Measurements from ENCODE around the gene PLTP.
A peak's percentile ranks its signal among the peaks of the same experiment; 100 is the strongest.
"Not testable (repeated sequence)": the region's sequence is repeated elsewhere in the genome, so short reads cannot be mapped to it uniquely, and the experiment has no call there.

Gene PLTP

DNA sequence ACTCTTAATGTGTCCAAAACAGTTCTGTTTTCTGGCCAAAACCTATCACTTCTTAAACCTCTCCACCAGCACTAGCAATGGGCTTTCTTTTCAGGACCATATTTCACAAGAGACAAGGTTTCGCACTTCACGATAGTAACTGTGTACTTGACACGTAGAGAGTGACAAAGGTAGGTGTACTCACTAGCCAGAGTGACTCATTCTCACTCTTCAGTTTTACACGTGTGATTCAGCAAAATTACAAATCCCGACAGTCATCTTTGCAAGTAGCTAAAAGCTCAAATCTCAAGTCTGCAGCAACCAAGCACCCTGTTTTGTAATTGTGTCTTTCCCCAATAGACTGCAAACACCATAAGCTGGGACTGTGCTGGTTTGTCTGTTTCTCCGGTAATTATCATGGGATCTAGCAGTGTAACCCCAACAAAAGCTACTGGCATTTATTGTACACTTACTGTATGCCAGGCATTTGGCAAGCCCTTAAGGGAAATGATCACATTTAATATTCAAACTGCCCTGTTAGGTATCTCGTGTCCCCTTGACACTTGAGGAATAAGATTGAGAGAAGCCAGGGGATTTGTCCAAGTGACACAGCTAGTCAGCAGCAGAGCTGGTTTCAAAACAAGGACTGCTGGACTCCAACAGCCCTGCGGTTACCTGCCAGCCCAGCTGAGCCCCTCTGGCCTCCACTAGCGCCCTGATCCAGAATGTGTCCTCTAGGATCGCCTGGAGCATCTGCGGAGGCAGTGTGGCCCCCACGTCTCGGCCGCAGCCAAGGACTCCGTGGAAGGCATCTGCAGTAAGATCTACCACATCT, 32.4 kb upstream of the PLTP start:
- DNase-seq = no peak

DNA sequence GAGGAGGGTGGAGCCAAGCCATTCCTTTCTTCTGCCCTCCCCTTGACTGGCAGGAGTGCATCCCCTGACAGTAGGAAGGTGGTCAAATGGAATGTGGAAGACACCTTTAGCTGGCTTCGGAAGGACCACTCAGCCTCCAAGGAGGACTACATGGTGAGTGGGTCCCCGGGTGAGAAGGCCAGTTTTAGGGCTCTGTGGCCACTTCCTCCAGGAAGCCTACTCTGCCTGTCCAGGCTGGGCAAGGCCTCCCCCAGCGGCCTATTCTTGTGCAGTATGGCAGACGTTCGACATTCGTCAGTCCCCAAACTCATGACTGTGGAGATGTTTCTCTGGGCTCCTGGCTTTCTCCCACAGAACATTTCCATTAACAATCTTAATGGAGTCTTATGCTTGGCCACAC, 31.7 kb upstream of the PLTP start:
- no peak for DNase-seq

DNA sequence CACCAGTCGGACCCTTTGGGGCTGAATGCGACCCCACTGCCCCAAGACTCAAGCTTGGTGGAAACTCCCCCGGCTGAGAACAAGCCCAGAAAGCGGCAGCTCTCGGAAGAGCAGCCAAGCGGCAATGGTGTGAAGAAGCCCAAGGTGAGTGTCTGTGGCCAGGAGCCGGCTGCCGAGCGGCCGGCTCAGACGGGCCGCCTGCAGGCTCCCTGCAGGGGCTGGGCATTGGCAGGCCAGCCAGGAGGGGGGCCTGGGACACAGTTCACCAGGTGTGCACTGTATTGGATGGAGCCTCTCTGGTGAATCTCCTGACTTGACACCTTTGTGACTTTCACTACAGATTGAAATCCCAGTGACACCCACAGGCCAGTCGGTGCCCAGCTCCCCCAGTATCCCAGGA, 28.5 kb upstream of the PLTP start:
- DNase-seq = no peak

DNA sequence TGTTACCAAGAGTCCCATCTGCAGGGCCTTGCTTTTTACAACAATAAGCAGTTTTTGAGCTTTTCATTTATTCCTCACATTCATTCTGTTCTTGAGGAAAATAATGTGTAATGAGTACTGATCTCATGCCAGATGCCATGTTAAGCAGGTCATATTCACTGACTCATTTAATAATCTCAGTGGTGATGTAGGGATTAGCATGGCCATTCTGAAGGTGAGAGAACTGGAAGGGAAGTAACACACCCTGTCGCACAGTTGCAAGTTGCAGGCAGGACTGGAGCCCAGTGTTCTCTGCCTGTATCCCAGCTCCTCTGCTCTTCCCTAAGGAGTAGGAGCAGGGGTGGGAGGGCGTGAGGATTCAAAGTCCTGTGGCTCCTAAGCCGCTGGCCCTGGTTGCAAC, 28.1 kb upstream of the PLTP start:
- DNase-seq = no peak

GRCh38 chr20:45938727-45939438, 26.9 kb upstream of the PLTP start:
- no peak for DNase-seq

GRCh38 chr20:45937765-45938164, 25.8 kb upstream of the PLTP start:
- no peak for DNase-seq

GRCh38 chr20:45935416-45936046, 23.6 kb upstream of the PLTP start:
- no peak for DNase-seq

- peak; percentile 94 to 96 for DNase-seq
Measured at GRCh38 chr20:45934586-45935415, 22.8 kb upstream of the PLTP start, which contains the start of gene PCIF1. PCIF1 (plus strand) TSS chr20:45934683; CDS start chr20:45939000, 4,317 bp downstream.

DNA sequence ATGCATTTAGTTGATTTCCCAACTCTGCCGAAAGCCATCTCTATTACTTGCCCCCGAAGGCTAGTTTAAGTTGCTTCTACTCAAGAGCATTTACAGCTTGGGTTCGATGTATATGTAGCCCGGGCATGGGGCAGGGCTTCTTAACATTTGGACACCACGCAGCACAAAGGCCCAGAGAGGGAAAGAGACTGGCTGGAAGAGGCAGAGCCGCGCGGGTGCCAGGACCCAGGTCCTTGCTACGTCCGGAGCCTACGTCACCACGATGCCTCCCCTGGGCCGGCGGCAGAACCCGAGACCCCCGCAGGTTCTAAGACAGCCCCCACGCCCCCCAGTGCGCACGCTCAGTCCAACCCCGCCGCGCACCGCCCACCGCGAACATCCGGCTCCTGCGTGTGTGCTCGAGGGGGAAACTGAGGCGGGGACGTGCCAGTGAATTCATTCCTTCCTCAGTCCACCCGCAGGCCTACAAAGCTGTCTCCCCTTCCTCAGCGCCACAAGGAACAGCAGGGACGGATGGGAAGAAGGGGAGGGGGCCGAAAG, 22.2 kb upstream of the PLTP start:
- DNase-seq = peak; percentile 30 to 43

DNA sequence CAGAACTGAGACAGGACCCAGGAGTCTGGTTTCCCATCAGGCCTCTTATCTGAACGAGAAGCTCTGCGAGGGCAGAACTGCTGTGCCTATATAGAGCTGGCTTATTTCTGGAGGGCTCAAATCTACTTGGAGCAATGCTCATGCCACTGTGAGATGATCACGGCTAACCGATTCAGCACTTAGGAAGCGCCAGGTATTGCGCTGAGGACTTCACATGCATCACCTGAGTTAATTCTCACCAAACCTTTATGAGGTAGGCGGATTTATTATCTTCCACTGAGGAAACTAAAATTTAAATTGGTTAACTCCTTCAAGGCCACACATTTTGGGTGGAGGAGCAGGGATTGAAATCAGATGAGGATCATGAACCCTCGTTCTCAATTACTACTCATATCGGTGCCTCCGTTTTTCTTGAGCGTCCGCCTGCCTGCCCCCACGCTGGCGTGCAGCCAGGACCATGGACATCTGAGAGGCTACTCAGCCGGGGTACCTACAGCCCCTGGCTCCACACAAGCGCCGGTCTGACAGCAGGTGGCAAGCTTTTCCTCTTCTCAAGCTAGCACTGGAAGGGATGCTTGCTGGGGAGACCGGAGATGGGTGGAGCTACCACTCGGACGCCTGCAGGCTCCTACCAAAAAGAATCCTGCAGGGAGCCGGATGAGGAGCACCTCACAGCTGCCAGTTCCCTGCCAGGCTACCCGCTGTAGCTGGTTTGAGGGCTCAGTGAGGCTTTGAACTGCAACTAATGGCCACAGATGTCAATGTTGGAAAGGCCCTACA, 21.5 kb upstream of the PLTP start:
- DNase-seq = peak; percentile 77

DNA sequence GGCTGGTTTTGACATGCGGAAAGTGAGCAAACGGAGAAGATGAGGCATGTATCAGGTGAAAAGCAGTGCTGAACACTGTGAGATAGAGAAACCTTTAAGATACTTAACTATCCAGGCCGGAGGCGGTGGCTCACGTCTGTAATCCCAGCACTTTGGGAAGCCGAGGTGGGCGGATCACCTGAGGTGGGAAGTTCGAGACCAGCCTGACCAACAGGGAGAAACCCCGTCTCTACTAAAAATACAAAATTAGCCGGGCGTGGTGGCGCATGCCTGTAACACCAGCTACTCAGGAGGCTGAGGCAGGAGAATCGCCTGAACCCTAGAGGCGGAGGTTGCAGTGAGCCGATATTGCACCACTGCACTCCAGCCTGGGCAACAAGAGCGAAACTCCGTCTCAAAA, 19.7 kb upstream of the PLTP start:
- not testable (repeated sequence) for DNase-seq

DNA sequence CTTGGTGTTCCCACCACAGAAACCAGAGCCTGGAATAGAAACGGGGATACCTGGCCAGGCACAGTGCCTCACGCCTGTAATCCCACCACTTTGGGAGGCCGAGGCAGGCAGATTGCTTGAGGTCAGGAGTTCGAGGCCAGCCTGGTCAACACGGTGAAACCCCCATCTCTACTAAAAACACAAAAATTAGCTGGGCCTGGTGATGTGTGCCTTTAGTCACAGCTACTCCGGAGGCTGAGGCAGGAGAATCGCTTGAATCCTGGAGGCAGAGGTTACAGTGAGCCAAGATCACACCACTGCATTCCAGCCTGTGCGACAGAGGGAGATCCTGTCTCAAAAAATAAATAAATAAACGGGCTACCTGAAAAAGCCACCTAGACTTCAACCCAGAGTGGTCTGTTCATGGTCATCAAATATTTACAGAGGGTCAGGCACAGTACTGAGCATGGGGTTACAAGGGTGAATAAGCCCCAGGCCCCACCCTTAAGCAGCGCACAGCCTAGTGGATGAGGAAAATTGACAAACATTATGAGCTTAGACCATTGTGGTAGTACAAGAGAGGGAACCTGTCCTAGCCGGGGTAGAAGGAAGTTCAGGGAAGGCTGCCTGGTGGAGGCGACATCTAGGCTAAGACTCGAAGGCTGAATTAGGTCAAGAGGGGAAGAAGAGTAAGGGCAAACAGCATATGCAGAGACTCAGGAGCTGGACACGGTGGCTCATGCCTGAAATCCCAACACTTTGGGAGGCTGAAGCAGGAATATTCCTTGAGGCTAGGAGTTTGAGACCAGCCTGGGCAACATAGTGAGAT, 15.3 kb upstream of the PLTP start:
- no peak for DNase-seq

GRCh38 chr20:45926731-45927070, 14.7 kb upstream of the PLTP start:
- DNase-seq = no peak

DNA sequence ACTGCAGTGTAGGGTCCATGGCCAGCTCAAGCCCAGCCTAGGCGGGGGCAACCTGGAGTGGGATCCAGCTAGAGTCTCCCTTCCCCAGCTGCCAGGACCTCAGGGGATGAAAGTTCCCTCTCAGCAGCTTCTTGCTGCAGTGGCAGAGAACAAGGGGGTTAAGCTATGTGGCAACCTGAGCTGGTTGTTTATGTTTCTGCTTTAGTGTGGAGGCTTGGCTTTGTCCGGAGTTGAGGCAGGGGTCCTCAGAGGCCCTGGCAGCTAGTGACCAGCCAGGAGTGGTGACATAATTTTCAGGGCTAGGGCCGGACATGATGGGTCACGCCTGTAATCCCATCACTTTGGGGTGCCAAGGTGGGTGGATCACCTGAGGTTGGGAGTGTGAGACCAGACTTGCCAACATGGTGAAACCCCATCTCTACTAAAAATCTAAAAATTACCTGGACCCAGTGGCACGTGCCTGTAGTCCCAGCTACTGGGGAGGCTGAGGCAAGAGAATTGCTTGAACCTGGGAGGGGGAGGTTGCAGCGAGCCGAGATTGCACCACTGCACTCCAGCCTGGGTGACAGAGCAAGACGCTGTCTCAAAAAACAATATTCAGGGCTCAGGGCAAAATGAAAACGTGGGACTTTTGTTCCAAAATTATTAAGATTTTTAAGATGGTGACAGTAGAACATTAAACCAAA, 14.0 kb upstream of the PLTP start:
- no peak for DNase-seq

DNA sequence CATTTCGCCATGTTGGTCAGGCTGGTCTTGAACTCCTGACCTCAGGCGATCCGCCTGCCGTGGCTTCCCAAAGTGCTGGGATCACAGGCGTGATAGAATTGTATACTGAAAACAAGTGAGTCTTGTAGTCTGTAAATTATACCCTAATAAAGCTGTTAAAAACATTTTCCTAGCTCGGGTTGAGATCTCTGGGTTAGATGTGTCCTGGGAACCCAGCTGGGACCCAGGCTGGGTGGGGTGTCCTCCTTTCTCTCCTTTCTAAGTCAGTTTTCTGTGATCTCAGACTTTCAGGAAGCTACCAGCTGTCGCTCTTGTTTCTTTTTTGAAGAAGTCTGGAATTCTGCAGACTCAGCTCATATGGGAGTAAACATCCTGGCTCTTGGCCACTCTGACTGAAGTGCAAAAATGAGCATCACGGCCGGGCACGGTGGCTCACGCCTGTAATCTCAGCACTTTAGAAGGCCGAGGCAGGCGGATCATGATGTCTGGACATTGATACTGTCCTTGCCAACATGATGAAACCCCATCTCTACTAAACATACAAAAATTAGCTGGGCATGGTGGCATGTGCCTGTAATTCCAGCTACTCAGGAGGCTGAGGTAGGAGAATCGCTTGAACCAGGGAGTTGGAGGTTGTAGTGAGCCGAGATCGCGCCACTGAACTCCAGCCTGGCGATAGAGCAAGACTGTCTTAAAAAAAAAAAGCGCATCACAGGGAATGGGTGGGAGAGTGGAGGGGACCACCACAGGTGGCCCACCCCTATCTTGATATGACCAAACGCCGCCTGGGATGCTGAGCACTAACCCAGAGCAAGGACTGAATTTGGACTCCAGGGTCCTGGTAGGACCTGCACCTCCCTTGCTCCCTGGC, 12.7 kb upstream of the PLTP start:
- no peak for DNase-seq

GRCh38 chr20:45921337-45922189, 9.6 kb upstream of the PLTP start:
- DNase-seq = no peak

DNA sequence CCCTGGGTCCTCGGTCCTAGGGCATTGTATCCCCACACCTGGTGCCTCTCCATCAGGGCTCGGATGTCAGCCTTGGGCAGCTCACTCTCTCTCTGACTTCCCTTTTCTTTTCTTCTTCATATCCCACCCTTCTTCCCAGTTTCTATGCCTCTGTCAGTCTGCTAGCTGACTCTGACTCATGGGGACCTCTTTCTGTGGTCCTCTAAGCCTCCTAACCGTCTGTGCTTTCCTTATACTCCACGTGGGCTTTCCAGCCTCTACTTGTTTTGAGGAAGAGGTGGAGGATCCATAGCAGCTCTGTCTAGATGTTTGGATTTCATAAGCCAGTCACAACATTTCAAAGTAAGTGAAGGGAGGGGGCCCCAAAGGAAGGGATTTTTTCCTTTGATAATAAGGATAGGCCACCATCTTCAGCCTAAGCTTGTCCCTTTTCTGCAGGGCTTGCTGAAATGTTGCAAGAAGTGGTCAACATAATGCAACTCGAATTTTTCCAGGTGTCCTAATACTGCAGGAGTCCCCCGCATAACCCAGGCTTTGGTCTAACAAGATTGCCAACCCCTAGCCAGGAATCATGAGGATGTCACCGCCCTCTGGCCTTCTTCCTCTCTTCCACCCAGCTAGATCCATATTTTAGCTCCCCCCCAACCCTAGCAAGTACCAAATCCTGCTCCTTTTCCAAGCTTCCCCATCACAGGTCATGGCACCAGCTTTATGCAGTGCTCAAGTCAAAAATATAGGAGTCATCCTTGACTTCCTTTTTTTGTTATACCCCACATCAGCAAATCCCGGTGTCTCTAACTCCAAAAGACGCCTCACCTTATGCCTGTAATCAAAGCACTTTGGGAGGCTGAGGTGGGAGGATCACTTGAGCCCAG, 8.7 kb upstream of the PLTP start:
- DNase-seq = peak in 1 of 2 experiments; percentile 10

Data from Kasumi-1 (cell line).